HG03108 (cell line): Measurements from ENCODE around the gene SMARCE1.
A peak's percentile ranks its signal among the peaks of the same experiment; 100 is the strongest.

Experiments
- ATAC-seq: cut with Tn5 transposase; IDR thresholded peaks from one replicate; pipeline ENCODE4 v1.9.1; 2021; ENCODE audit warnings: moderate library complexity; ENCODE audit not compliant: unreplicated experiment

Gene SMARCE1

GRCh38 chr17:40612599-40613244, 34.9 kb downstream of the SMARCE1 start:
- no peak for ATAC-seq

- no peak for ATAC-seq
These were observed 35.7 kb downstream of the SMARCE1 start for GRCh38 chr17:40611840-40612474.

DNA sequence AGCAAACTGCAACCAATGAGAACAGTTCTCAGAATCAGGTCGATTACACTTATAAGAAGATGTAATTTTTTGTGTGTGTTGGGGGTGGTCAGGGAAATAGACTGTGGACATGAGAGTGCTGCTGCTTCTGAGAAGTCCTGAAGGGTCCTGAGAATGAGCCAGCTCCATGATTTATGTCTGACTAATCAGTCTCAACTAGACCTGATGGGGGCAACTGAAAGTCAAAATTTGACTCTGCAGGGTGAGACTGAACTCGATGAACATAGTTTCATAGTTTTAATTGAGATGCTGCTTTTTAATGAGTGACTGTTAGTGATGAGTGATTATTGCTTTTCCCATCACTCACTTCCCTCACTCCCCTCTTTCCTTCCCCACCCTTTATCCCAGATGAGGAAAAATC, 37.3 kb downstream of the SMARCE1 start:
- ATAC-seq, result no peak

DNA sequence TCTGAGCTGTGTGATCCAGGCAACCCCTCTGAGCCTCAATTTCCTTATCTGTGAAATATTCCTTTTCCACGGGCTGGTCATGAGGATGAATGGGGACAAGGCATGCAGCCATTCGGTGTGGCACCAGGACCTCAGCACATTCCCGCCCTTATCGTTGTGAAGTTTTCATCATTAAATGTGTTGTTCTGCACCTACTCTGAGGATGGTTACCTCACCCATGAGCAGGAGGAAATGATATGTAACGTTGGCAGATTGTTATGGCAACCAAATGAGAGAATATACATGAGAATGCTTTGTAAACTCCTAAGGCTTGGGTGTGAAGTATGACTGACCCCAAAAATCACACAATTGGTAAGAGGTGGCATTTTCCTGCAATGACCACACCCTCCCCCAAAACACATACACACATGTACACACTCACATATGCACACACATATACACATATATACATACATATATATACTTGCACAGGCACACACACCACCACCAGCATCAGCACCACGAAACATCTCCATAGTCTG, 39.5 kb downstream of the SMARCE1 start:
- no peak for ATAC-seq

DNA sequence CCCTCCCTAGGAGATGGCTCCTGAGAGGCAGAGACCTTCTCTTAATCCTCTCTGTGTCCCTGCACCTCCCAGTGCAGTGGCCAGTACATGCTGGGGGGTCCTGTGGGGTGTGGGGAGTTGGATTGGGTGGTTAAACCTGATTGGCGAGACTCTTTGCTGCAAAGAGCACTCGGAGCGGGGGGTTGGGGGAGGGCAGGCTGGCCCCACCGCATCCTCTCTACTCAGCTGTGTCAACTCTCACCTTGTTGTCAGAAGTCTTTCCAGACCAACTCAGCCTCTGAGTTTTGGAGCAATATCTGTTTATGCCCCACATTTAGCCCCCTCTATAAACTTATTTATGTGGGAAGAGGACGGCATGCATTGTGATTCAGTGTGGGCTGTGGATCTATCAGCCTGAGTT, 40.0 kb downstream of the SMARCE1 start:
- no peak for ATAC-seq

DNA sequence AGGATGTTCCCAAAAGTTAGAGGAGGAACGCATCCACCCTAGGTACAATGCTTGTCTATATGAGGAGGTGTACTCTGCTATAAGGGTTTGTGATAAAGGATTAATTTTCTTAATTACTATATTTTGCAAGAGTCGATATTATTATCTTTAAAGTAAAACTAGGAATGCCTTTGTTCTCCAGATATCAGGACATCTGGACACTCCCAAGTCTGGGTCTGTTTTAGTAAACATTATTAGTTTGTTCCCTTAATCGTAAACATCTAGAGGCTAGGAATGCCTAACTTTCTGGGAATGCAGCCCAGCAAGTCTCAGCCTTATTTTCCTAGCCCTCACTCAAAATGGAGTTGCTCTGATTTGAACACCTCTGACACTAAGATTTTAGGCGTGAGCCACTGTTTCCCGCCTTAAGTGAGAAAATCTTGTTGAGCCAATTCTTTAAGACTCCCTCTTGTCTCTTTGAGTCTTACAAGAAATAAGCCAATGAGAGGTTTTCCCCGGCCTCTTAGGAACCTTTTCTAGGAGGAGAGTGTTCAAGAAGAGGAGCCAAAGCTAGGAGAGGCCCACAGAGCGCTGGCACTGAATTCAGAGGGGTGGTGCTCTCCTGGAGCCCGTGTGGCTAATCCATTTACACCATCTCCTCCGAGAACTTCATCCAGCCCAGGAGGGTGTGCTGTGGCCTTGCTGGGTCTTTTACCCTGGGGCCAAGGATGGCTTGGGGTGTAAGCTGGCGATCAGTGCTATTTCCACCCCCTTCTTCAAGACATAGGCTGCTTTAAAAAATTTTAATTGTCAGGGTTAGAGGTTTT, 40.9 kb downstream of the SMARCE1 start:
- ATAC-seq, result no peak

DNA sequence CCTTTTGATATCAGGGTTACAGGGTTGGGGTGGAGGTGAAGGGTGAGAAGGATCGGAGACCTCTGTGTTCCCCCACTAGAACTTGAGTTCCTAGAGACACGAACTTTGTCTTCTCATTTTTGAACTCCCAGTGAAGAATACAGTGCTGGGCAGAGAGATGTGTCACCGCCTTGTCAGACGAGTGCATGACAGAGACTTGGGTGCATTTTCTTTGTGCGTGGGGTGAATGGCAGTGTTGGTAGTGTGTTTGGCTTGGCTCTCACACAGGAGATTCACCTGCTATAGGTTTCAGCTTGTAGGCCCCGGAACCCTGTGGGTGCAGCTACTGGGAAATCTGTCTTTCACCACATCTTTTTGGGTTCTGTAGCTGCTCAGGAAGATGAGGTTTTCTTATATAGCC, 42.3 kb downstream of the SMARCE1 start:
- no peak for ATAC-seq

- no peak for ATAC-seq
These were observed 43.1 kb downstream of the SMARCE1 start for GRCh38 chr17:40604327-40605080.

GRCh38 chr17:40602445-40603443, 44.9 kb downstream of the SMARCE1 start:
- no peak for ATAC-seq

GRCh38 chr17:40600486-40601046, 47.1 kb downstream of the SMARCE1 start:
- no peak for ATAC-seq

GRCh38 chr17:40599468-40599763, 48.2 kb downstream of the SMARCE1 start:
- no peak for ATAC-seq

DNA sequence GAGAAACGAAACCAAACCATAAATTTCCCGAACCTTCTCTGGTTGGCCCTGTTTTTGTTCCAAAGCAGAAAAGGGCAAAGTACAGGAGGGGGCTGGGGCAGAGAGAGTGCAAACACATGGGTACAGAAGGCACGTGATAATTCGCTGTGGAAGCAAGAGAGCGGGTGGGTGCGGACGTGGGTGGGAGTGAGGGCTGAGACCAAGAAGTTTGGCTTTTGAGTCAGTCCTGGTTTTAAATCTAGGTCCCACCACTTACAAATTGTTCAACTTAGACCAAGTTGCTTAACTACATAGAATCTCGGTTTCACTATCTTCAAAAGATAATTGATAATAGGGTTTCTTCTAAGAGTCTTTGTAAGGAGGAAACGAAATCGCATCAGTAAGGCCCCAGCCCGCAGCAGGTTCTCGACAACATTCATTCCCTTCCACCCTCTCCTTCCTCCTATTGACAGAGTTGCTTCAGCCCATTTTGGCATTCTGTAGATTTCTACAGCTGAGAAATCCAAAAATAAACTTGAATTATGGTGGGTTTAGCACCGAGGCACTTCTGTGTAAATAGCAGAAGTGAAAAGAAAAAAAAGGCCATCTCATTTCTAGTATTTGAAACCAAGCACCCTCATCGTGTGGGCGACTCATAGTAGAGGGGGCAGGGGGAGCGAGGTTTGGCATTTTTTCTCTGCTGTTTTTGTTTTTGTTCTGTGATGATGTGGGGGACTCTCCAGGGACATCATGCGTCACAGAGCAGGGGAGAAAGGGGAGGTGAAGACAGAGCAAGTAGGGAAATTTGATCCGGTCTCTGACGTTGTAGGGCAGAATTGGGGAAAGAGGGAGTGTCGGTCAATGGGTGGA, 48.8 kb downstream of the SMARCE1 start:
- ATAC-seq, result peak; percentile 53

DNA sequence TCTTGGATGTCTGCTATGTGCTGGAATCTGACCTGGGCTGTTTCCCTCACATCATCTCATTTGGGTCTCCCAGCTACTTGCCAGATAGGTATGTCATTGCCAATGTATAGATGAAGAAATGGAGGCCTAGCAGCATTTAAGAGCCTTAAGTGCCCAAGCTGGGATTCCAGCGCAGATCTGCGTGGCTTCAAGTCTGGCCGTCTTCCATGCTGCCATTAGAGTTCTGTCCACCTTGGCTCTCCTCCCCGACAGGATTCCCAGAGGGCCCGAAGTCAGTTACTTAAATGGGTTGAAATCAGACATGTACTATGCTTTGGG, 49.4 kb downstream of the SMARCE1 start:
- no peak for ATAC-seq

DNA sequence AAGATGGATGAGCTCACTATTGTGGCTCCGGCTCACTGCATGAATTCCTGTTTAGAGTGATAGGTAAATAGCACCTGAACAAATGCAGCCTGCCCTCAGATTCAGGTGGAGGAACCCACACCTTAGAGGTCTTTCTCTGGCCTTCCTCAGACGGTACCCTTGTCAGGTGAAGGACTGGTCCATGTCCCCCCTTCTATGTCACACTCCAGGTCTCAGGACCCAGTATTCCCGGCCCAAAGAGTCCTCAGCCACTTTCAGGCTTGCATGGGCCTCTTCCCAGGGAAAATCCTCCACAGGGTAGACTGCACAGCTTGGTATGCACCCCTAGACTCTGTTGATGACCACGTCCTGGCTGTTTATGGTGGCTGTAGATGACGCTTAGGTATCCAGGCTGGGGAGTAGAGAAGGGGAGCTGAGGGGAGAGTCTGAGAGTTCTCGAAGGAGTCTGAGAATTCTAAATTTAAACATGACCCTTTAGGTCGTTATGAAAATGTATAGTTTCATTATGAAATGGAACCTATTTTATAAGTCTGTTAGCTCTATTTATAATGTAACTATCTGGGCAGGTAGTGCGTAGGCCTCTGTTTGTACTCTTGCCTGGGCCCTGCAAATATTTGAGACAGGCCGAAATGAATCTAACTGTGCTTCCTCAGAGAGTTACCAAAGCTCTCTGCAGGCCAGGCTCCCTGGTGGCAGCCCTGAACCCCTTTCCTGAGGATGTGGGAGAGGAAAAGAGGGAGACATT, 49.9 kb downstream of the SMARCE1 start:
- no peak for ATAC-seq

DNA sequence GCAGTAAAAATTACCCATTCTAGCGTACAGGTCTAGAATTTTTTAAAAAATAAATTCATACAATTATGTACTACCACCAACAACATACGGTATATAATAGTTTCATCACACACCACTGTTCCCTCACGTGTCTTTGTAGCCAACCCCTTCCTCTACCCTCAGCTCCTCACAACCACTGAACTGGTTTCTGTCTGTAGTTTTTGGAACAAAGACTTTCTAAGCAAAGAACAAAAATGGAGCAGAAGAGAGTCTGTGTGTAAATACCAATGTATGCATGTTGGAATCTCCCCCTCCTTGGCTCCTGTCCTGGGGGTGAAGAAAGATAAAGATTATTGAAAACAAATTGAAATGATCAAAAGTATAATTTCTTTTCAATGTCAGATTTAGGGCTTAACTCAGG, 50.5 kb downstream of the SMARCE1 start:
- ATAC-seq, result no peak

GRCh38 chr17:40596261-40596919, 51.2 kb downstream of the SMARCE1 start:
- no peak for ATAC-seq

DNA sequence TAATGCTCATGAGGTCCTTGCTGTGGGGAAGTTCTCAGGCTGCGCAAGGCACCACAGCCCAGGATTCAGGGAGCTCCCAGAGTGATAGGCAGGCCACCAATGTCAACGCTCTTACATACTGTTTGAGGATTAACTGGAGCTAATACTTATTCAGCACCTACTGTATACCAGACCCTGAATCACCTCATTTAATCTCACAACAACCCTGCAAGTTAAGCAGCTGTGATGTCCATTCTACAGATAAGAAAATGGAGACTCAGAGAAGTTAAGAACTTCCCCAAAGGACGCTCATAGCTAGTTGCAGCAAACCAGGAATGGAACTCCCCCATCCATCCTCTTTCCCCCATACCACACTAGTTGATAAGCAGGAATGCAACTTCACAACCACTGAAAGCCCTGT, 56.9 kb downstream of the SMARCE1 start:
- ATAC-seq, result no peak

DNA sequence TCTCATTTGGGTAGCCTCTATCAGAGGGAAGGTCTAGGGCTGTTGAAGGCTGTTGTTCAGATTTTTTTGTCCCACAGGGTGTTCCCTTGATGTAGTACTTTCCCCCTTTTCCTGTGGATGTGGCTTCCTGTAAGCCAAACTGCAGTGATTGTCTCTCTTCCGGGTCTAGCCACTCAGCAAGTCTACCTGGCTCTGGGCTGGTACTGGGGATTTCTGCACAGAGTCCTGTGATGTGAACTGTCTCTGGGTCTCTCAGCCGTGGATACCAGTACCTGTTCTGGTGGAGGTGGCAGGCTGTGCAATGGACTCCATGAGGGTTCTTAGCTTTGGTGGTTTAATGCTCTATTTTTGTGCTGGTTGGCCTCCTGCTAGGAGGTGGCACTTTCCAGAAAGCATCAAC, 59.1 kb downstream of the SMARCE1 start:
- ATAC-seq, result no peak
